ENCODE measurements around the gene ARHGEF39.

DNA sequence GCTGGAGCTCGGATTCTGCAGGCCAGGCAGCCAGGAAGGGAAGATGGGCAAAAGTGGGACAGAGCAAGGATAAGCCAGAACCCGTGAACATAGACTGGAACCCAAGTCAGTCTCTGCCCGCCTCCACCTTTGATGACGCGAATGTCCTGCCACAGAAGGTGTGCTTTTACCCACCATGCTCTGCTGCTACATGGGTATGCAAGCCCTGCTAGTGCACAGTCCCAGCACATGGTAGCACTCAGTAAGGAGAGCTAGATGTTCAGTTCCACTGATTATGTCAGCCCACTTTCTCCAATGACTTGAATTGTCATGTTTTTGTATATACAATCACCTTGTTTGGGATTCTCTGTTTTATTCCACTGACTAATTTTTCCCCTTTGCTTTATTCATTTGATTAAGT lies 35.4 kb downstream of the ARHGEF39 start:
- TF ChIP-seq, protein P1, sequence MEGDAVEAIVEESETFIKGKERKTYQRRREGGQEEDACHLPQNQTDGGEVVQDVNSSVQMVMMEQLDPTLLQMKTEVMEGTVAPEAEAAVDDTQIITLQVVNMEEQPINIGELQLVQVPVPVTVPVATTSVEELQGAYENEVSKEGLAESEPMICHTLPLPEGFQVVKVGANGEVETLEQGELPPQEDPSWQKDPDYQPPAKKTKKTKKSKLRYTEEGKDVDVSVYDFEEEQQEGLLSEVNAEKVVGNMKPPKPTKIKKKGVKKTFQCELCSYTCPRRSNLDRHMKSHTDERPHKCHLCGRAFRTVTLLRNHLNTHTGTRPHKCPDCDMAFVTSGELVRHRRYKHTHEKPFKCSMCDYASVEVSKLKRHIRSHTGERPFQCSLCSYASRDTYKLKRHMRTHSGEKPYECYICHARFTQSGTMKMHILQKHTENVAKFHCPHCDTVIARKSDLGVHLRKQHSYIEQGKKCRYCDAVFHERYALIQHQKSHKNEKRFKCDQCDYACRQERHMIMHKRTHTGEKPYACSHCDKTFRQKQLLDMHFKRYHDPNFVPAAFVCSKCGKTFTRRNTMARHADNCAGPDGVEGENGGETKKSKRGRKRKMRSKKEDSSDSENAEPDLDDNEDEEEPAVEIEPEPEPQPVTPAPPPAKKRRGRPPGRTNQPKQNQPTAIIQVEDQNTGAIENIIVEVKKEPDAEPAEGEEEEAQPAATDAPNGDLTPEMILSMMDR (IDR thresholded peaks at IDR 0.05), result no peak
- no peak for TF ChIP-seq ZFX (IDR thresholded peaks at IDR 0.05; ENCODE audit: borderline replicate concordance)

Measured in 22Rv1 (cell line).